ENCODE data around the gene CLCNKB. TPM values are rescaled to one million over a fixed set of nuclear protein-coding genes. Genes with fewer than 3 reads are reported as not detected.
"Not testable (repeated sequence)": the region's sequence is repeated elsewhere in the genome, so short reads cannot be mapped to it uniquely, and the experiment has no call there.

The CLCNKB gene
- total RNA-seq (2014; rRNA removed; shearing (Covaris generic)) = not detected in 2 replicates

DNA sequence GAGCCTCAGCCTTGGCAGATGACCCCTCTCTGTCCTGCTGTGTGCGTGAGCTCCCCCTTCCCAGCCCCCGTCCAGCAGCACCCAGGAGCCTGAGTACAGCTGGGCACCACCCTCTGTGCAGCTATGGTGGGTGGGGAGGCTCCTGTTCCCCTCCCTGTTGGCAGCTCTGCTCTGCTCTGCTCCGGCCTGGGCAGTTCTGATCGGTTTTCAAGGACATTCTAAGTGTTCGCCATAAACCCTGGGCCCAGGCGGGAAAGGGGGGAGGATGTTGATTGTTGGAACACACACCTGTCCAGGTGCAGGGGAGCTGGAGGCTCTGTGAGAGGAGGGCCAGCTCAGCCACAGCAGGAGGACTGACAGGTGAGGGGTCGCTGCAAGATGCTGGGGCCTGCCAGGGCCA is at the start of gene CLCNKB:
Gene CLCNKB, plus strand, starts transcription at position 262 of the 400 bp plus-strand sequence. CDS start 711 bp downstream, outside the sequence.
- no peak for DNase-seq (ENCODE audit: low spot score)

DNA sequence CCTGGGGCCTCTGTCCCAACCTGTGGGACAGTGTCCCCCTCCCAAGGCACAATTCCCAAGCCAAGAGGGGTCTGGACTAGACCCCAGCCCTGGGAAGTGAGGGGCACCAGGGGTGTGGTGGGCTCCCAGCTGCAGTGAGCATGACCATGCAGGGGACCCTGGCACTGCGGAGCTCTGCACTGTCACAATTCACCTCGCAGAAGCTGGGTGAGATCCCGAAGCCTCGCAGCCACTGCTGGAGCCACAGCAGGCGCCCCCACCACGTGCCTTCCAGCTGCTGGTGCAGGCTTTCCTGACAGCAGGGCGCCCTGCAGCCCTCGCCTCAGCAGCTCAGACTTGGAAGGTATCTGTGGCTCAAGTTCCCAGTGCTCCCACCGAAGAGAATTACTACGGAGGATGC is 49.5 kb upstream of the CLCNKB start:
- DNase-seq (ENCODE audit: low spot score) = no peak

DNA sequence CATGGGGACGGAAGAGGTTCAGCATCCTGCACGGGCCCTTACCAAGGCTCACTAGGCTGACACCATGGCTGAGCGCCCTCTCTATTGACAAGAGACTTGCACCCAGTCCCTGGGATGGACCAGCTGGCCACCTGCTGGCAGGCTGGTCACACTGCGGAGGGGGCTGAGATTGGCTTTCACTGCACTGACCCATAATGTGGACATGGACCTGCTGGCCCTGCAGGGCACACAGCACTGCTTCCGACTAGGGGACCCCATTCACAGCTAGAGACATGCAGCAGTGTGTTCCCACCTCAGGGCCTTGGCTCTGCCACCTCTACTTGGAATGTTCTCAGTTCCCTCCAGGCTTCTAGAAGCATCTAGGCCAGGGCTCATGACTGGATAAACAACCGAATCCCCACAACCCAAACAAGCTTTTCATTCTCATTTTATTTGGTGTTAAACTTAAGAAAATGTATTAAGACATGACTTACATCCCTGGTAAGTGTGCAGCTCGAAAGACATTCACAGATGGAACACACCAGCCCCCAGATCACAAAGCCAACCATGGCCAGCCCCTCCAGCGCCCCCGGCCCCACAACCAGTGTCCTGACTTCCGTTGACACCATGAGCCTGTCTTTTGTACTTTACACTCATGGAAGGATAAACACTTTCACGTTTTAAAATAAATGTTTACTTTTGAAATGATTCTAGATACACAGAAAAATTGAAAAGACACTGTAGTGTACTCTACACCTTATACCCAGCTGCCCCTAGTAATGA is 48.8 kb upstream of the CLCNKB start:
- DNase-seq (ENCODE audit: low spot score) = peak; percentile 42

DNA sequence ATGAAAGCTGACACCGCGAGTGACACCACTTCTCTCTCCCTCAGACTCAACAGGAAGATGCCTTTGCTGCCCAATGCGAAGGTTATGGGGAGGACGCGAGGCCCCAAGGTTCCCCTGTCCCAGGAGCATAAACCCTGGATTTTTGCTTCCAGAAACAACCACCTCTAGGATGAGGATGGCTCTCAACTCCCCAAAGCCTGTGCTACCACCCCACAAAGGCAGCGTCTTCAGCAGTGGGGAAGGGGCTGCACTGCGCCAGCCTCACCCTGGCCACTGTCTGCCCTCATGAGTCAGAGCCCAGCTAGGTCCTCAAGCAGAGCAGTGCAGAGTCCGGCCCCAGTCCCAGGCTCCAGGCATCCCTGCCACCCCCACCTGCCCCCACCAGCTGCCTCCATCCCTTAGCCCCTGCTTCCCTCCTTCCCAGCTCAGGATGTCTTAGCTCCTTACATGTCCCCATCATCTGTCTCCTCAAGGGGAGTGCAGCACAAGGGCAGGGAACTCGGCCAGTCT is 46.5 kb upstream of the CLCNKB start:
- no peak for DNase-seq (ENCODE audit: low spot score)

DNA sequence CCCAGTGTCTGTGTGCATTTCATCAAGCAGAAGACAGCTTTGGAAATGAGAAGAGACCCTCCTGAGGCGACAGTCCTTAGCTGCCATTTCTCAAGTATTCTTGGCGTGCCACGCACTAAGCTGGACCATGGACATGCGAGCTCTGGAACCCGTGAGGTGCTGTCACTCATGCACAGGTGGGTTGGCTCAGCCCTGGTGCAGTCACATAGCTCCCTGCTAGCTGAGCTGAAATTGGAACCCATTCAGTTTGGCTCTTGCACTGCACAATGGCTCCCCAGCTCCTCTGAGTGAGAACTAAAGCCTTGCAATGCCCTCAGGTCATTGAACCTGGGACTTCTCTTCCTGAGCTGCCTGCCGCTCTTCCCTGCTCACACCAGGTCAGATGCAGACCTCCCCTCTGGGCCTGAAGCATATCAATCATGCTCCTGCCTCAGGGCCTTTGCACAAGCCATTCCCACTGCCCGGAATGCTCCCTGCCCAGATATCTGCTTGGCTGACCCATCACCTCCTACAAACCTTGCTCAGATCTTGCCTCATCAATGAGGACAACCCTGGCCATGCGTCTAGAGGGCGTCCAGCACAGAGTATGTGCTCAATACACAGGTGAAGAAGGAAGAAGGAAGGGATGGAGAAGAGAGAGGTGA is 45.8 kb upstream of the CLCNKB start:
- DNase-seq (ENCODE audit: low spot score) = no peak

DNA sequence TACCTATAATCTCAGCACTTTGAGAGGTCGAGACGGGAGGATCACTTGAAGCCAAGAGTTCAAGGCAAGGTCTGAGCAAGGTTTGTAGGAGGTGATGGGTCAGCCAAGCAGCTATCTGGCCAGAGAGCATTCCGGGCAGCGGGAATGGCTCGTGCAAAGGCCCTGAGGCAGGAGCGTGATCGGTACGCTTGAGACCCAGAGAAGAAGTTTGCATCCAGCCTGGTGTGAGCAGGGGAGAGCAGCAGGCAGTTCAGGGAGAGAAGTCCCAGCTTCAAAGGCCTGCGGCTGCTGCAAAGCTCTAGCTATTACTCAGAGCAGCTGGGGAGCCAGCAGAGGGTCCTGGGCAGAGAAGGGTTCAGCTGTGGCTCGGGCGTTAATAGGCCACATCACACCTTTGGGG is 44.7 kb upstream of the CLCNKB start:
- DNase-seq (ENCODE audit: low spot score) = no peak

DNA sequence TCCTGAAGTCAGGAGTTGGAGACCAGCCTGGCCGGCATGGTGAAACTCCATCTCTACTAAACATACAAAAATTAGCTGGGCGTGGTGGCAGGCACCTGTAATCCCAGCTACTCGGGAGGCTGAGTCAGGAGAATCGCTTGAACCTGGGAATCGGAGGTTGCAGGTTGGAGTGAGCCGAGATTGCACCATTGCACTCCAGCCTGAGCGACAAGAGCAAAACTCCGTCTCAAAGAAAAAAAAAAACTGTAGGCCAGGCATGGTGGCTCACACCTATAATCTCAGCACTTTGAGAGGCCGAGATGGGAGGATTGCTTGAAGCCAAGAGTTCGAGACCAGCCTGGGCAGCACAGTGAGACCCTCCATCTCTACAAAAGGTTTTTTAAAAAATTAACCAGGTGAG is 42.3 kb upstream of the CLCNKB start:
- DNase-seq (ENCODE audit: low spot score) = not testable (repeated sequence)

DNA sequence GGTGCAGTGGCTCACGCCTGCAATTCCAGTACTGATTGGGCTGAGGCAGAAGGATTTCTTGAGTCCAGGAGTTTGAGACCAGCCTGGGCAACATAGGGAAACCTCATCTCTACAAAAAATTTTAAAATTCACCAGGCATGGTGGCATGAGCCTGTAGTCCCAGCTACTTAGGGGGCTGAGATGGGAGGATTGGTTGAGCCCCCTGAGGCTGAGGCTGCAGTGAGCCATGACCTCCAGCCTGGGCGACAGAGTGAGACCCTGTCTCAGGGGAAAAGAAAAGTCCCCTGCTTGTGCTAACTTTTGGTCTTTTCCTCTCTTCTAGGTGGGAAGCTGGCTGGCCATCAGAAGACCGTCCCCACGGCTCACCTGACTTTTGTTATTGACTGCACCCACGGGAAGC is 38.0 kb upstream of the CLCNKB start:
- no peak for DNase-seq (ENCODE audit: low spot score)

DNA sequence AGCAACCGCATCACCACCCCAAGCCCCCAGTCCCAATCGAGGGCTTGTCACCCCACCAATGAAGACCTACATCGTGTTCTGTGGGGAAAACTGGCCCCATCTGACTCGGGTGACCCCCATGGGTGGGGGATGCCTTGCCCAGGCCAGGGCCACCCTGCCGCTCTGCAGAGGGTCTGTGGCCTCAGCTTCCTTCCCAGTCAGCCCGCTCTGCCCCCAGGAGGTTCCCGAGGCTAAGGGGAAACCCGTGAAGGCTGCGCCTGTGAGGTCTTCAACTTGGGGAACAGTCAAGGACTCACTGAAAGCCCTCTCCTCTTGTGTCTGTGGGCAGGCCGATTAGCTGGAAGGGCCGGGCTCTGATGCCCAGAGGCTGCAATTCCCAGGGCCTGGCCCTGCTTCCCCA is 37.6 kb upstream of the CLCNKB start:
- DNase-seq (ENCODE audit: low spot score) = no peak

DNA sequence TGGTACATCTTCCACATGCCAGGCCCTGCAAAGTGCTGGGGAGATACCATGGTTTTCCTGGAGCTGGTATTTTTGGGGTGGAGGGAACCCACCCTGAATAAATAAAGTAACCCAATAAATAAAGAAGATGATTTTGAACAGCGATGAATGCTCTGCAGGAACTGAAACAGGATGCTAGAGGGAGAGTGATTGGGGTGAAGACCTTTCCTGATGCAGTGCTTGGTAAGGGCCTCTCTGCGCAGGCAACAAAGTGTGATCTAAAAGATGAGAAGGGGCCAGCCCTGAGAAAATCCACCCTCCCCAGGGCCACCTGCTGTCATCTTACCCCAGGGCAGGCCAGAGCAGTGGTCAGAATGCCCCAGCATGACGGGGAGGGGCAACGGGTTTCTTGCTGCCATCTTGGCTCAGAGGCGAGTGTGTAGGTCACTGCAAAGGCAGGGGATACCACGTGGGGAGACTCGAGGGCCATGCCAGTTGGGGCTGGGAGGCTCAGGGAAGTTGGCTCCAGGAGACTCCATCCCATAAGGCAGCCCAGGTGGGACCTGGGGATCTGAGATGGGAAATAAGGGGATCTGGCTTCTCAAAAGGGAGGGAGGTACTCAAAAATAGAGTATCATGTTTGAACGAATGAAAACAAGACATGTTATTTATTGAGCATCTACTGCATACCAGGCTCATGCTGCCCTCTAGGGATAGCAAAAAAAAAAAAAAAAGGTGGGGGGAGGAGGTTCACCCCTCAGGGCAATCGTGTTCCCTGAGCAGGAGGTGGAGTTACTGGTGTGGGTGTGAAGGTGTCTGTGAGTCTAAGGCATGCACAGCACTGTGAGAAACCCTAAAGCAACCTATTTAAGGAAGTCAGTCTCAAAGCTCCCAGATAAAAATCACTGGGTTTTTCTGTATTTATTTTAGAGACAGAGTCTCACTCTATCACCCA is 36.8 kb upstream of the CLCNKB start:
- peak; percentile 40 for DNase-seq (ENCODE audit: low spot score)

DNA sequence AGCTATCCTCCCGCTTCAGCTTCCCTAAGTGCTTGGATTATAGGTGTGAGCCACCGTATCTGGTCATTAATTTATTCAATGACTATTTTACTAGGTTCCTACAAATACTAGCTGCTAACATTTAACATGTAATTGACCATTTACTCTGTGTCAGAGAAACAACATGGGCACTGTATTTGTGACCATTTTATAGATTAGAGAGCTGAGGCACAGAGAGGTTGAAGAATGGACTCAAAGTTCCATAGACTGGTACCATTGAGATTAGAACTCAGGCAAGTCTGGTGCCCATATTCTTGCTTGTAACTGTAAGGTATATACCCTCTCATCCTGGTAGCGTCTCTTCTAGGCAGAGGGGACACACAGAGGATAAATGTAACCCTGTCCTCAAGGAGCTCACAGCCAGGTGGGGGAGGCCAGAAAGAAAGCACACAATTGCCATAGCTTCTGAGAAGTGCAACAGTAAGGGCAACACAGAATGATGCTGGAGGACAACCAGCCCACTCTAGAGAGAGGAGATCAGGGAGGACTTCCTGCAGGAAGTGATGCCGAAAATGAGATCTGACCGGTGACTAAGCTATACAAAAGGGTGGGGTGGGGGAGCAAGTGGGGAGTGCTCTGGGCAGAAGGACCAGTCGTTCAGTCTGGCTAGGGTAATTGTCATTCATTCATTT is 35.8 kb upstream of the CLCNKB start:
- DNase-seq (ENCODE audit: low spot score) = no peak

DNA sequence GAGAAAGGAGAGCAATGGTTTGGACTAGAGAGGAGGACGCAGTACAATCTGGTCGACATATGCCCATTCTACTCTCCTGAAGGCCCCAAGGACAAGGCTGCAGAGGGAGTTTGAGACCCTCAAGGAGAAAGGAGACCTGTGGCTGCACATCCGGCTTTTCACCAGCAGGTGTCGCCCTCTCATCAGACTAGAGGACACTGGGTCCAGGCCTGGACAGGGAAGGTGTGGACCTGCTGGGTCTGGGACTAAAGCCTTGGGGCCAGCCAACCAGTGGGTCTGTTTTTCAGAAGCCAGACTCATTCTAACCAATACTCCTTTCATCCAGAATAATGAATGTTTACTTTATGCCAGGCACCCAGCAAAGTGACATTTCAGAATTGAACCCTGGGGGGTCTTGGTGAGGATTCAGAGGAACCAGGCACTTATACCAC is 34.5 kb upstream of the CLCNKB start:
- DNase-seq (ENCODE audit: low spot score) = peak; percentile 40

DNA sequence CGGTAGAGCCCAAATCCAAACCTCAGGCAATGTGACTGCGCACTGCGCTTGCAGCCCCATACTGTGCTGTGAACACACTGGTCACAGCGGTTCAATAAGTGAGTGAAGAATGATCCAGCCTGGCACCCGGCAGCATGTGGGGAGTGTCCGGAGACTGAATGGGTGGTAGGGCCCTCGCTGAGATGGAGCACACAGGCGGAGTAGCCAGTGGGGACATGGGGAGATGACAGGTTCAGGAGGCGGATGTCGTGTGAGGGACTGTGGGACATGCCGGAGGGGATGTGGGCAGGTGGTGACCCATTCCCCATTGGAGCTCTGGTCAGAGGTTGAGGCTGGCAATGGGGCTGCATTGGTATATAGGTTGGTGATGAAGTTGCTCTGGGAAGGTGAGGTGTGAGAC is 33.9 kb upstream of the CLCNKB start:
- DNase-seq (ENCODE audit: low spot score) = no peak

DNA sequence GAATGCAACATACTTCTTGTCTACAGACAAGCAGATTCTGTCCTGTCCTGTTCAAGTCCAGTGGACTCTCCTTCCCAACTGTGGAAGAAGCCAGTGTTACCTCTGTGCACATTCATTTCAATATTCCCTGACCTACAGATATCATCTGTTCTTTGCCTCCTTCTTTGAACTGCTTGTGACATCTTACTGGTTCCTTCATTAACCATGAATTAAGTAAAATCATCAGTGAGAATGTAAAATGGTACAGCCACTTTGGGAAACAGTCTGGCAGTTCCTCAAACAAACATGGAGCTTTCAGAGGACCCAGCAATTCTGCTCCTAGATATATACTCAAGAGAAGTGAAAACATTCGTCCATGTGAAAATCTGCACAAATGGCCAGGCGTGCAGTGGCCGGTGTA is 32.7 kb upstream of the CLCNKB start:
- no peak for DNase-seq (ENCODE audit: low spot score)

DNA sequence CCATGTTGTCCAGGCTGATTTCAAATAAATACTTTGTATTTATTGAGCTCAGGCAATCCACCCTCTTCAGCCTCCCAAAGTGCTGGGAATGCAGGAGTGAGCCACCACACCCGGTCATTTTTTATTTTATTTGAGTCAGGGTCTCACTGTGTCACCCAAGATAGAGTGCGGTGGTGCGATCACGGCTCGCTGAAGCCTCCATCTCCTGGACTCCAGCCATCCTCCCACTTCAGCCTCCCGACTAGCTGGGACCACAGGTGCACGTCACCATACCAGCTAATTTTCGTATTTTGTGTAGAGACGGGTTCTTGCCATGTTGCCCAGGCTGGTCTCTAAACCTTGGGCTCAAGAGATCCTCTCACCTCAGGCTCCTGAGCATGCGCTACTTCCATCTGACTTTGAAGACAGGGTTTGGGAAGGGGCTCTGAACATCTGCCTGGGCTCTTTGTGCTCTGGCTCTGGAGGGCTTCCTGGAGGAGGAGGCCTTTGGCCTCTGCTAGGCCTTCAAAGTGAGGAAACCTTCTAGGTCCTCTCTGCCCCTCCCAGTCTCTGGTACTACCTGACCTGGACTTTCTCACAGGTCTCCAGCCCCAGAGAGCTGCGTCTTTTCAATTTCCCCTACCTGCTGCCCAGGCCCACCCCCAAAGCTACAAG is 31.5 kb upstream of the CLCNKB start:
- DNase-seq (ENCODE audit: low spot score) = no peak

DNA sequence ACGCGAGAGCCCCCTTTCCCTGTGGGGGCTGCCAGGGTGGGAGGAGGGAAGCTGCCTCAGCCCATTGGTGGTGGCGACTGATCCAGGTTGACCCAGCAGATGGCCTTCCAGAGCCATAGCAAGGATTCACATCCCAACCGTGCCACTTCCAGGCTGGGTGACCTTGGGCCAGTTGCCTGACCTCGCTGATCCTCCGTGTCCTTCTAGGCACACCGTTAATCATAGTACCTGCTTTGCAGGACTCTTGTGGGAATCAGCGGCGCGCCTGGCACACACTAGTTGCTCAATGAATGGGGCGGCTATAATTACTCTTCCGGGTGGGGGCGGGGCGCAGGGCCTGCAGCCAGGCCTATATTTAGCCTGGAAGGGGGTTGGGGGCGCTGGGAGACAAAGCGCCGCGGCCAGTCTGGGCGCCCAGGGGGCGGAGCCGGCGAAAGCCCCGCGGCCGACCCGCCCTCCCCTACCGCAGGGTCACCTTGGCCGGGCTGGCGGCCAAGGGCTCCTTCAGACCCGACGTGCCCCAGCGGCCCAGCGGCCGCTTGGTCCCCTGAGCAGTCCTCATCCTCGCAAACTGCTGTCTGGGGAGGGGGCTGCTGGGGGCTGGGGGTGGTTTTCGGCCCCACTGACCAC is 30.9 kb upstream of the CLCNKB start:
- peak; percentile 55 for DNase-seq (ENCODE audit: low spot score)

DNA sequence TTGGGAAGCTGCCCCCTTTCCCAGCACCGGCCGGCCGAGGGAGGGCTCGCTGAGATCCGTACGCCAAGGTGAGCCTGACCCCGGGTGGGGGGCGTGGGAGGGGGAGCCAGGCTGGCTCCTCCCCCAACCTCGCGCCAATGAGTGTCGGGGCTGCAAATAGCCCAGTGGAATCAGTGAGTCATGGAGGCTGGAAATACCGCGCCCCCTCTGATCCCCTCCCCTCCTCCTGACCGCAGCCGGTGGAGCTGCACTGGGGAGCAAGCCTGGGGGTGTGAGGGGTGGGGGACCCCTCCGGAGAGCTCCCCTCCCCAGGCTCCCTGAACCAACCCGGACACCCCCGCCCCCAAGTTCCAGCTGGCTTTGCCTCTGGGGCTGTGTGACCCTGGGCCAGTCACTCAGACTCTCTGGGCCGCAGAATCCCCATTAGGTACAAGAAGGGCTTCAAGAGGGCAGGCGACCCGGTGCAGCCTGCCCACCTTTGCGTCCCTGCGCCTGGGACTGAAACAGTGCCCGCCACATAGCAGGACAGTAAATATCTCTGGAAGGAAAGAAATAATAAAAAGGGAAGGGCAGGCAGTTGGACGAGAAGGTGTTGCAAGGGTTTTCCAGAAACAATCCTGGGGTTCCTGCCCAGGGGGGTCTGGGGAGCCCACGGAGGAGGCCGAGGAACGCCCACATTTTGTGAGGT is 30.2 kb upstream of the CLCNKB start:
- DNase-seq (ENCODE audit: low spot score) = peak; percentile 66

DNA sequence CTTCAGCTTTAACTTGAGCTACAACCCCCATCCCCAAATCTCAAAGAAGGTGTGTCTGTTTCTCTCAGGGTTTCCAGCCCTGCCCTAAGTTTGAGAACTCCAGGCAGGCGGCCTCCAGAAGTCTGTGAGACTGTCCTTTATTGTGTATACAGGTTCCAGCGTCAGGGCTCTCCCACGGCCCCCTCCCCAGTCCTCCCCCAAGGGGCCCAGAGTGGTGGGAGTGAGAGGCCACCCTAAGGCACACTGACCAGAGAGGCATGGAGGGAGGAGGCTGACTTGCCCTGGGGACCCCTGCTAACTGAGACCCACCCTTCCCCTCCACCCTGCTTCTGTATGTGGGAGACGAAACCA is 29.7 kb upstream of the CLCNKB start:
- DNase-seq (ENCODE audit: low spot score) = no peak

DNA sequence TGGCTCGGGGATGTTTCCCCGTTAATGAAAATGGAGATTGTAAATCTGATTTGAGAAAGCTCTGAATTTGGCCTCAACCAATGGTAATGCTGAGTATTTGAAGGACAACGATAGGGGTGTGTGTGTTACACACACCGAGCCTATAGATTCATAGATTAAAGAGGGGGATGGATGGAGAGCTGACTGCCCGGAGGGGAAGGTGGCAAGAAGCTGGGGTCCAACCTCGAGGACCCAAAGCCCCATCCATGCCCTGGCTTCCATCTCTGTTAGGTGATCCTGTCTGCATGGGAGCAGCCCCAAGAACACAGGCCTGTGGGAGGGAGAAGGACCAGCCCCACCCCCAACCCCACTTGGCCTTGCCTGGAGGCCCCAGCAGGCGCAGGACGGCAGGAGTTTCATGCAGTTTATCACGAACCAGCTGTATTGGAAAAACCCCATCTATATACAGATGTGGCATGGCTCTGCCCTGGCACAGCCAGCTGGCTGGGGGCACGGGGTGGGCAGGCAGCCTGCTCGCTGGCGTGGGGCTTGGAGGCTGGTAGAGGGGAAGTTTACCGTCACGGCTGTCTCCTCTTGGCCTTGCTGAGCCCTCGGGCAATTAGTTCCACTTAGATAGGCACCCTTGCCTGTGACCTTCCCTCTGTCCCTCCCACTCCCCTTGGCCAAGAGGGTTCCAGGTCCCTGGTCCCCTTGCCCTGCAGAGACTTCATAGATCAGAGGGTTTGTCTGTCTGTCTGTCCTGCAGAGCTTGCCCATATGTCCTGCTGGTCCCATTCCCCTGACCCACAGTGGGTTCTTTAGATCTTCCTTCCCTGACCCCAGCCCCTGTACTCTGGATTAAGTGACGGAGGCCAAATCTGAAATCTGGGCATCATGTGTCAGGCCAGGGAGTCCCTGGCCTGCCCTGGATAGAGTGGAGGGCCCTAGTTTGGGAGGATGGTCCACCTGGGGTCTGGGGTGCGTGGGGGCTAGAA is 28.8 kb upstream of the CLCNKB start:
- no peak for DNase-seq (ENCODE audit: low spot score)
